A204.1 (cell line): ENCODE data around the gene TES.
"Not testable (repeated sequence)": the region's sequence is repeated elsewhere in the genome, so short reads cannot be mapped to it uniquely, and the experiment has no call there.

ENCODE experiments used
- FAIRE-seq: peaks from 2 replicates; lab custom pipeline; 2012; peaks lifted over from hg19 to GRCh38; lab: Jason Lieb, UNC

Gene TES

DNA sequence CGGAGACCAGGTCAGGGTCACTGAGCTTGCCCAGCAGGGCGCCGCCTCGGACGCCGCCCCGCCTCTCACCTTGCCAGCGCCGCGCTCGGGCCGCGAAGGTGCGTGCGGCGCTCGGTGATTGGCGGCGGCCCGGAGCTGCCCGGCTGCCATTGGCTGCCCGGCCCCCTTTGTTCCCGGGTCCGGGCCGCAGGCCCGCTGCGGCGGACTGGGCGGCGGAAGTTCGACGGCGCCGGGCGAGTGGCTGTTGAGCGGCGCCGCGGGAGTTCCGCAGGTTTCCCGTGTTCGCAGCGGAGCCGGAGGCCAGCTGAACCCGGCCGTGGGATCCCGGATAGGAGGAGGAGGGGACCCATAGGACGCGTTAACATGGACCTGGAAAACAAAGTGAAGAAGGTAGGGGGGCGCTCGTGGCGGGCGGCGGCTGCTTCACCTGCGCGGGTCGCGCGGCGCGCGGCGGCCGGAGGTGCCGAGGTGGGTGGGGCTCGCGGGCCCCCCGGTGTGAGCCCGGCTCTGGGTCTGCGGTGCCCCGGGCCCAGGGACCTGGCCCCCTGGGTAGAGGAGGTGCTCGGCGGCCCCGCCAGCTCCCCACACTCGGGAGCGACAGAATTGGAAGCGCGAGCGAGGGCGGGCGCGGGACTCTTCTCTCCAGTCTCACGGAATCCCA is at the start of gene TES:
Gene TES, plus strand, starts transcription at position 195 of the 661 bp plus-strand sequence. Its CDS starts 169 bp downstream, at position 364.
- no peak for FAIRE-seq

GRCh38 chr7:116161728-116162127 is 48.6 kb upstream of the TES start:
- FAIRE-seq, result no peak

- FAIRE-seq, result no peak
These were observed 48.1 kb upstream of the TES start for GRCh38 chr7:116162254-116162653.

DNA sequence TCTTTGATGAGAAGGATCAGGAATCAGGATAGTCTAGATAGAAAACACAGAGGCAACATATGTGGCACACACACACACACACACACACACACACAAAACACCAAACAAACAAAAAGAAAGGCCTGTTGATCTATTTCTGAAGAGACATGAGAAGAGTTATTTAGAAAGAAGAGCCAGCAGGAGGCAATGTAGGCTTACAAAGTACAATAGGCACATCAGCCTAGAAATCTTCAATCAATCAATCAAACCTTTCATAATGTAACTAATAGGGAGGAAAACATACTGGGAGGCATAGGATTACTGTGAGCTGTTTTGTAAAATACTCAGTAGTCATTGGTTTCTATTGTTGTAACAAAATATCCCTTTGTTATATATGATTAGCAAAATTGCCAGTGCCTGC is 47.3 kb upstream of the TES start:
- FAIRE-seq, result no peak

- no peak for FAIRE-seq
These were observed 45.6 kb upstream of the TES start for GRCh38 chr7:116164552-116165306.

GRCh38 chr7:116165717-116166116 is 44.6 kb upstream of the TES start:
- no peak for FAIRE-seq

DNA sequence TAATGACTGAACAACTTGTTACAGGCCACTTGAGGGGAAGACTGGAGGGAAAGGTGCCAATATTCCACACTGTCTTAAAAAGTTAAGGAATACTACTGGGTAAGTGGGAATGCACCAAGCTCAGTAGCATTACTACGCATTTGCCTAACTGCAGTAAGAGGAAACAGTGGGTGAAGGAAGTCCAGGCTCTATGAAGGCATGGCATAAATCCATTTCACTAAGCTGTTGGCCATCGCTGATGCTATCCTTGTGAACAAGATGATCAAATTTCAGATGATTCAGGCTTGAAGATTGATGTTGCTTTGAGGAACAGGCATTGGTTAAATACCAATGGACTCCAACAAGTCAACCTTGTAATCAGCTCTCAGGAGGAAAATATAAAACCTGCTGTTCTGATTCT is 44.2 kb upstream of the TES start:
- no peak for FAIRE-seq

DNA sequence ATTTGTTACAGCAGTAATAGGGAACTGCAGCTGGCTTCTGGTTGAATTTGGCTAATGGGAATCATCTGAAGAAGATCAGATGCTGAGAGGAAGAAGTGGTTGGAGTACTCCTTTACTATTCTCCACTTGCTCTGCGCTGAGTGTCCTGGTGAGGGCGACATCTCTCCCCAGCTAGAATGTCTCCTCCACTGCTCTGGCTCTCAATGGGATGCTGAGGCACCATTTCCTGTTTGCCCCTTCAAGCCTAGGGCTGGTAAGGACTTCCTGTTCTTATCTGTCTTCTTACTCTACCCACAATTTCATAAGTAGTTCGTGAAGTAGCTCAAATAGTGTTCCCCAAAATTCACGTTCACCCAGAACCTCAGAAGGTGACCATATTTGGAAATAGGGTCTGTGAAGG is 43.2 kb upstream of the TES start:
- FAIRE-seq, result no peak

- FAIRE-seq, result no peak
These were observed 41.3 kb upstream of the TES start for GRCh38 chr7:116169060-116169459.

DNA sequence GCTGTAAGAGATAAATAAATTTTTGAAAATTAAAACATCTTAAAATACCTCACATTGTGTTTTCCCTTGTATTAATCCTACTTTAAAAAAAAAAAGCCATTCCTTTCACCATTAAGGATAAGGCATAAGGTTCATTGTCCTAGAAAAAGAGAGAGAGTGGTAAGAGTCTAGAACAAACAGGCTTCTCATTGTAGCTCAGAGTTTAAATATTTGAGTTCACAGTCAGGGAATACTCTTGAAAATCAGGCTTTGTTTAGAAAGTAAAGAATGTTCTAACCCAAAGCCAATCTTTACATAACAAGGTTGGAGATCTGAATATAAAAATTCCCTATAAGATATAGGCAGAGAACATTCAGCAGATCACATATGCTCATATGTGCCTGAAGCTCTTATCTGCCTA is 40.2 kb upstream of the TES start:
- no peak for FAIRE-seq

- FAIRE-seq, result no peak
These were observed 39.2 kb upstream of the TES start for GRCh38 chr7:116171094-116171493.

DNA sequence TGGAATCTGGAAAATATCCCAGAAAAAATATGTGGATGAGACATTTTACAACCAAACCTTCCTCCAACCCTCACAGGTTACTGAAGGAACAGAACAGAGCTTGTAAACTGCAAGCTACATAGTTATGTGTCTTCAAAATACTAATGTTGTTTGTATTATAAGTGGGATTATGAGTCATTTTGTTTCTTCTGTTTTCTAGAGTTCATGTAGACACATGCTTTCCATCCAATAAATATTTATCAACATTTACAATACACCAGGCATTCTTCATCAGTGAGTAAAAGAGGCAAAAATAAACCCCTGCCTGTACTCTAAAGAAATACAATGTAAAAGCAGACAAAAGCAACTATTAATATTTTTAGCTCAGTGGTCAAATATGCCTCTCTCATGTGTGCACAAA is 38.0 kb upstream of the TES start:
- FAIRE-seq, result no peak

GRCh38 chr7:116173051-116174028 is 37.0 kb upstream of the TES start:
- FAIRE-seq, result peak; percentile 97

DNA sequence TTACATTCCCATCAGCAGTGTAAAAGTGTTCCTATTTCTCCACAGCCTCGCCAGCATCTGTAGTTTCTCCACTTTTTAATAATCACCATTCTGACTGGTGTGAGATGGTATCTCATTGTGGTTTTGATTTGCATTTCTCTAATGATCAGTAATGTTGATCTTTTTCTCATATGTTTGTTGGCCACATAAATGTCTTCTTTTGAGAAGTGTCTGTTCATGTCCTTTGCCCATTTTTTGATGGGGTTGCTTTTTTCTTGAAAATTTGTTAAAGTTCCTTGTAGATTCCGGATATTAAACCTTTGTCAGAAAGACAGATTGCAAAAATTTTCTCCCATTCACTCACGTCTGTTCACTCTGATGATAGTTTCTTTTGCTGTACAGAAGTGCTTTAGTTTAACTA is 35.2 kb upstream of the TES start:
- not testable (repeated sequence) for FAIRE-seq

DNA sequence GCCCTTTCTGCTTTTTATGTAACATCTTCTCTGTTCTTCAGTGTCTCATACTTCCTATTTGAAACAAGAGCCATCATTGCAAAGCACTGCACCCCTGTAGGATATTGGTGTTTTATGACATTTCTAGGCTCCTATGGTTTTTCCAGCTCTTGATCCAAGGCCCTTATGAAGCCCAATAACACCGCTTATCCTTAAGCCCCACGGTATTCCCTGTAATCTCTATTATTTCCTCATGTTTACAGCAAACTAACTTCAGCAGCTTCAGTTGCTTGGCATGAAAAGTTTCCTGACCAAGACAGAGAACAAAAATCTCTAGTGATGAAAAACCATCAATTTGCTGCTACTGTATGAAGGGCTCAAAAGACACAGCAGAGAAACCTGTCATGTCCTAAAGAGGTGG is 34.1 kb upstream of the TES start:
- no peak for FAIRE-seq

GRCh38 chr7:116177009-116177408 is 33.3 kb upstream of the TES start:
- FAIRE-seq, result no peak

GRCh38 chr7:116180302-116180701 is 30.0 kb upstream of the TES start:
- FAIRE-seq, result peak; percentile 69

- FAIRE-seq, result no peak
These were observed 28.3 kb upstream of the TES start for GRCh38 chr7:116182023-116182422.

GRCh38 chr7:116185450-116185849 is 24.9 kb upstream of the TES start:
- no peak for FAIRE-seq

DNA sequence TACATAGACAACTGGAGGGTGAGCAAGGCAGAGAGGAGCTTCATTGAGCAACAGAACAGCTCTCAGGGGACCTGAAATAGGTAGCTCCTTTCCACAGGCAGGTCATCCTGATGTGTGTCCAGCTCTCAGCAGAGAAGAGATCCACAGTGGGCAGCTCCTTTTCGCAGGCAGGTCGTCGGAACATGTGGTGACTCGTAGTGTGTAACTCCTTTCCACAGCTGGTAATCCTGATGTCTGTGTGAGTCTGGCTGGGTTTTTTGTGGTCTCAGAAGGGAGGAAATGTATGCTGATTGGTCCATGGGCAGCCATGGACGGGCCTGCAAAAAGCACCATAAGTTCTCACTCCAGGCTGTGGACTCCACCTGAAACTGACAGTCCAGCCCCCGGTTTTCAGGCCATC is 24.4 kb upstream of the TES start:
- no peak for FAIRE-seq

GRCh38 chr7:116187400-116187799 is 22.9 kb upstream of the TES start:
- no peak for FAIRE-seq

DNA sequence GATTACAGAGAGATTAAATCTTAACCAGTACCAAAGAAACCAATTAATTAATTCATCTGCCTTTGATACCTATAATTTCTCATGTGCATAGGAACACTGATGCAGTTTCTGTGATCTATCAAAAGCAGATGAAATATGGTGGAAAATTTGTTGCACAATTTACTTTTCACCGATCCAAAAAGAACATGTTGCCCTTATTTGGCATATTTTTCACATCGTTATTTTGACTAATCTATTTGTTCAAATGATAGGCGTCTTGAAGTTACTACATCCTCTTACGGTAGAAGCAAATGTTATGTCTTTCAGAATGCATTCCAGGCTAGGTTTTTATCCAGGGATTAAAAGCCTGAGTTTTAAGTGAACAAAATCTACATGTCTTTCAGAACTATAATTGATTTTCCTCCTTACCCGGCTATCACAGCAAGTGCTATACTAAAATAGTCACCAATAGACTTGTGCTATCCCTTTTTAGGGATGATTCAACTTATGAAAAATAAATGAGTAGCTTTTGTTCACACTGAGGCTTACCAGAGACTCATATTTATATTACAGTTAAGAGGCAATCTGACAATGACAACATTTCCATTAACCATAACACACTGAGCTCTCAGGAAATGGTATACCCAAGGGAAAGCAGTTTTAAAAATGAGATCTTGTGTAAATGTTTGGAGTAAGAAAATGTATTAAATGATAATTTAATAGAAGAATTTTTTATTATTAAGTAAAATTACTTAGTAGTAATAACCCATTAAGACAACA is 16.8 kb upstream of the TES start:
- FAIRE-seq, result peak; percentile 63
